K562 (cell line): Measurements from ENCODE around the gene HAUS1. TPM values are rescaled to one million over a fixed set of nuclear protein-coding genes. Genes with fewer than 3 reads are reported as not detected.

ENCODE experiments used
- CBX1 ChIP-seq: sonication (generic); IDR thresholded peaks from 2 replicates; pipeline ENCODE4 v1.6.1; 2016; ENCODE audit warnings: antibody characterized with exemption, low read depth, mild to moderate bottlenecking
- ETV5 ChIP-seq: sonication (generic); formaldehyde crosslinking; IDR thresholded peaks from 2 replicates; pipeline ENCODE4 v1.4.0; 2020; ENCODE audit warnings: low read depth, mild to moderate bottlenecking, missing genetic modification reagents
- FIP1L1 ChIP-seq: fragments of 200-400 bp; formaldehyde crosslinking; IDR thresholded peaks from 2 replicates; pipeline ENCODE4 v1.6.1; 2018; ENCODE audit warnings: mild to moderate bottlenecking, low read depth, low read length; ENCODE audit not compliant: poor library complexity, severe bottlenecking
- HNRNPLL ChIP-seq: fragments of 200-400 bp; formaldehyde crosslinking; IDR thresholded peaks from 2 replicates; pipeline ENCODE4 v1.6.1; 2017; ENCODE audit warnings: low read length, low read depth, mild to moderate bottlenecking; ENCODE audit not compliant: poor library complexity, severe bottlenecking
- MTA1 ChIP-seq: fragments of 450-650 bp; IDR thresholded peaks from 2 replicates; pipeline ENCODE4 v1.6.1; 2017; ENCODE audit warnings: borderline replicate concordance
- MTA2 ChIP-seq: fragments of 450-650 bp; IDR thresholded peaks from 2 replicates; pipeline ENCODE4 v1.6.1; 2016; ENCODE audit warnings: low read depth
- NR4A1 ChIP-seq, 2 experiments: fragments of 250-450 bp in 1 of 2; fragments of 450-650 bp in 1 of 2; sonication (Bioruptor Pico) in 1 of 2; IDR thresholded peaks; 2 replicates each; pipeline versions ENCODE4 v1.4.0 to v1.6.1; 2016 to 2020; ENCODE audit warnings: mild to moderate bottlenecking in 2 of 2, missing compliant biosample characterization in 1 of 2, missing genetic modification characterization in 1 of 2, moderate library complexity in 1 of 2
- NRF1 ChIP-seq, 2 experiments: fragments of 450-650 bp; IDR thresholded peaks in 1 of 2; conservative IDR thresholded peaks in 1 of 2; 2 replicates each; pipeline ENCODE4 v1.6.1; 2014; ENCODE audit warnings: mild to moderate bottlenecking in 2 of 2
- PHF8 ChIP-seq: fragments of 200-600 bp; sonication (generic); IDR thresholded peaks from 2 replicates; pipeline ENCODE4 v1.6.1; 2012; ENCODE audit warnings: mixed run types, mild to moderate bottlenecking, inconsistent platforms, low read length, moderate library complexity, borderline replicate concordance
- POLR2H ChIP-seq: IDR thresholded peaks from 2 replicates; pipeline ENCODE4 v1.6.1; 2016; ENCODE audit warnings: missing genetic modification characterization, low read depth, mild to moderate bottlenecking, control low read depth, missing compliant biosample characterization, moderate library complexity
- PTTG1 ChIP-seq: fragments of 450-650 bp; IDR thresholded peaks from 2 replicates; pipeline ENCODE4 v1.6.1; 2016; ENCODE audit warnings: low read depth, mild to moderate bottlenecking, missing genetic modification characterization, missing compliant biosample characterization
- TAF1 ChIP-seq: IDR thresholded peaks from 2 replicates; pipeline ENCODE4 v1.6.1; 2011; ENCODE audit warnings: mild to moderate bottlenecking, low read length, moderate library complexity; ENCODE audit not compliant: insufficient read depth, control insufficient read depth, severe bottlenecking; ENCODE audit errors: extremely low read depth
- ZNF280A ChIP-seq: fragments of 450-650 bp; IDR thresholded peaks from 2 replicates; pipeline ENCODE4 v1.6.1; 2018; ENCODE audit warnings: mild to moderate bottlenecking, low read depth; ENCODE audit not compliant: partially characterized antibody
- ZNF639 ChIP-seq, 2 experiments: fragments of 200-800 bp in 1 of 2; sonication (Bioruptor generic) in 1 of 2; sonication (generic) in 1 of 2; formaldehyde crosslinking in 1 of 2; IDR thresholded peaks in 1 of 2; conservative IDR thresholded peaks in 1 of 2; 2 replicates each; pipeline versions ENCODE4 v1.5.0 to v1.6.1; 2016 to 2020; ENCODE audit warnings: missing compliant biosample characterization in 1 of 2, missing genetic modification characterization in 1 of 2, missing genetic modification reagents in 1 of 2
- polyA plus RNA-seq, 8 experiments: library from polyadenylated mRNA; depleted of rRNA in 4 of 8; stranded (reverse) in 5 of 8; unstranded in 3 of 8; fragments of >200 nt; fragmentation: Nextera tagmentation in 2 of 8; fragmentation: Illumina TruSeq in 1 of 8; extraction: Ambion mirVana in 2 of 8; extraction: Trizol in 1 of 8; gene quantifications; 2 replicates each; pipeline versions ENCODE4 v1.2.1 to v1.2.3, GENCODE V29; 2011 to 2014; ENCODE audit warnings: inconsistent platforms in 1 of 8, missing spikeins in 1 of 8
- total RNA-seq, 7 experiments: library from RNA; depleted of rRNA in 6 of 7; stranded (reverse); fragments of >200 nt in 6 of 7; fragmentation: Illumina TruSeq in 2 of 7; extraction: Trizol in 2 of 7; gene quantifications; 2 replicates each; pipeline versions ENCODE4 v1.2.1 to v1.2.3, GENCODE V29; 2011 to 2021; ENCODE audit warnings: low replicate concordance in 1 of 7
- TF ChIP-seq, protein P1 (sequence below): fragments of 250-450 bp; sonication (Bioruptor Pico); IDR thresholded peaks from 2 replicates; pipeline ENCODE4 v1.5.0; 2020; ENCODE audit warnings: mild to moderate bottlenecking, borderline replicate concordance
- TF ChIP-seq, protein P2 (sequence below): fragments of 250-450 bp; sonication (Bioruptor Pico); IDR thresholded peaks from 2 replicates; pipeline ENCODE4 v1.8.0; 2021; ENCODE audit warnings: borderline replicate concordance, mild to moderate bottlenecking, moderate library complexity; ENCODE audit not compliant: poor library complexity, severe bottlenecking
- TF ChIP-seq, protein P3 (sequence below): fragments of 250-450 bp; sonication (Bioruptor Pico); IDR thresholded peaks from 2 replicates; pipeline ENCODE4 v1.9.0; 2021; ENCODE audit warnings: mild to moderate bottlenecking

Gene HAUS1
- total and polyA plus RNA-seq, 9 of the 15 experiments (the other 6 are each of a cell fraction or from before 2014, with no cell fraction given) = 45.6 to 135 (median 76.3) TPM

DNA sequence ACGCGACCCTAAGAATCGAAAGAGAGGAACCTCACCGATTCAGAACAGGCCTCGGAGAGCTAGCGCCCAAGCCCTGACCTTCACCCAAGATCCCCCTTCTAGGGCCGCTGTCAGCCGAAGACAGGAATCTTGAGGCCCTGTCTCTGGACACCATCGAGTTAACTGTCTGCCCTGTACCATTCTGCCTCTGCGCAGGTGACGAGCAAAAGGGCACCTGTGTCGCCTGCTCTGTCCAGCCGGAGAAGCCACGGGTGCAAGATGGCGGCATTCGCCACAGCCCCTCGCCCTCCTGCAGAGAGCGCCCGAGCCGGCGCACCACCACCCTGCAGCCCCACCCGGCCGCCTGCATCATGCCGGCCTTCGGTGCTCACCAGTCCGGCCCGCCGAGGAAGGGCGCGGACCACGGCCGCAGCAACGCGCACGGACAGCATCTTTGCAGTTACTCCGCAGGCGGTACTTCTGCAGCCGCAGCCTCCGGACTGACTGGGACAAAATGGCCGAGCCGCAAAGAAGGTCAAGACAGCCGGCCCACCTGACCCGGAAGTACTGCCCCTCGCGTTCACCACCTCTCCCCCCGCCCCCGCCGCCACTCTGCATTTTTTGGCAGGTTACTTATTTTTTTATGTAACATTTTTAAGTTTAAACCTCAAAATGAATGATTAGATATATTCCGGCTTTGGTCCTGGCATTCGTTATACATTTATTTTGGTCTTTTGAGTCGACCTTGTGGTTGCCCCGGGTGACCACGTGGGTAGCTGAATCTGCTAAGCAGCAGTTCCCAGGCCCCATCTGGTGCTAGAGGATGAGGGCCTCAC, 6.2 kb upstream of the HAUS1 start, which contains the start of gene ATP5F1A (continued):
- TF ChIP-seq PHF8 = peak; percentile 89
- TF ChIP-seq, protein P1, sequence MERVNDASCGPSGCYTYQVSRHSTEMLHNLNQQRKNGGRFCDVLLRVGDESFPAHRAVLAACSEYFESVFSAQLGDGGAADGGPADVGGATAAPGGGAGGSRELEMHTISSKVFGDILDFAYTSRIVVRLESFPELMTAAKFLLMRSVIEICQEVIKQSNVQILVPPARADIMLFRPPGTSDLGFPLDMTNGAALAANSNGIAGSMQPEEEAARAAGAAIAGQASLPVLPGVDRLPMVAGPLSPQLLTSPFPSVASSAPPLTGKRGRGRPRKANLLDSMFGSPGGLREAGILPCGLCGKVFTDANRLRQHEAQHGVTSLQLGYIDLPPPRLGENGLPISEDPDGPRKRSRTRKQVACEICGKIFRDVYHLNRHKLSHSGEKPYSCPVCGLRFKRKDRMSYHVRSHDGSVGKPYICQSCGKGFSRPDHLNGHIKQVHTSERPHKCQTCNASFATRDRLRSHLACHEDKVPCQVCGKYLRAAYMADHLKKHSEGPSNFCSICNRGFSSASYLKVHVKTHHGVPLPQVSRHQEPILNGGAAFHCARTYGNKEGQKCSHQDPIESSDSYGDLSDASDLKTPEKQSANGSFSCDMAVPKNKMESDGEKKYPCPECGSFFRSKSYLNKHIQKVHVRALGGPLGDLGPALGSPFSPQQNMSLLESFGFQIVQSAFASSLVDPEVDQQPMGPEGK = no peak
- no peak for TF ChIP-seq FIP1L1
- TF ChIP-seq MTA2 = no peak
- no peak for TF ChIP-seq NR4A1 (CRISPR knock-in tag; IDR thresholded peaks at IDR 0.05)
- TF ChIP-seq NR4A1 (tag; IDR thresholded peaks at IDR 0.05) = no peak
- TF ChIP-seq TAF1 = peak; percentile 56
- TF ChIP-seq, protein P2, sequence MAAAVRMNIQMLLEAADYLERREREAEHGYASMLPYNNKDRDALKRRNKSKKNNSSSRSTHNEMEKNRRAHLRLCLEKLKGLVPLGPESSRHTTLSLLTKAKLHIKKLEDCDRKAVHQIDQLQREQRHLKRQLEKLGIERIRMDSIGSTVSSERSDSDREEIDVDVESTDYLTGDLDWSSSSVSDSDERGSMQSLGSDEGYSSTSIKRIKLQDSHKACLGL (CRISPR knock-in tag) = peak; percentile 32
- peak; percentile 61 to 70 for TF ChIP-seq NRF1 (conservative IDR thresholded peaks at IDR 0.05 in 1 of 2, IDR thresholded peaks at IDR 0.05 in 1 of 2)
- TF ChIP-seq MTA1 = no peak
- TF ChIP-seq, protein P3, sequence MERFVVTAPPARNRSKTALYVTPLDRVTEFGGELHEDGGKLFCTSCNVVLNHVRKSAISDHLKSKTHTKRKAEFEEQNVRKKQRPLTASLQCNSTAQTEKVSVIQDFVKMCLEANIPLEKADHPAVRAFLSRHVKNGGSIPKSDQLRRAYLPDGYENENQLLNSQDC (CRISPR knock-in tag) = no peak
- TF ChIP-seq ETV5 (CRISPR knock-in tag) = no peak
- peak; percentile 27 for TF ChIP-seq HNRNPLL
- TF ChIP-seq ZNF280A = no peak
- TF ChIP-seq POLR2H (tag) = peak; percentile 44
- peak in 1 of 2 experiments; percentile 75; a peak in 2 of 4 replicates for TF ChIP-seq ZNF639 (CRISPR knock-in tag; conservative IDR thresholded peaks at IDR 0.05 in 1 of 2, IDR thresholded peaks at IDR 0.05 in 1 of 2)
- TF ChIP-seq CBX1 = 0 out of 2 replicates have a peak, but pooled peaks have one; percentile 4
- no peak for TF ChIP-seq PTTG1 (tag)
